ENCODE results near the gene ARHGAP31.
"Not testable (repeated sequence)": the region's sequence is repeated elsewhere in the genome, so short reads cannot be mapped to it uniquely, and the experiment has no call there.

The ARHGAP31 gene

DNA sequence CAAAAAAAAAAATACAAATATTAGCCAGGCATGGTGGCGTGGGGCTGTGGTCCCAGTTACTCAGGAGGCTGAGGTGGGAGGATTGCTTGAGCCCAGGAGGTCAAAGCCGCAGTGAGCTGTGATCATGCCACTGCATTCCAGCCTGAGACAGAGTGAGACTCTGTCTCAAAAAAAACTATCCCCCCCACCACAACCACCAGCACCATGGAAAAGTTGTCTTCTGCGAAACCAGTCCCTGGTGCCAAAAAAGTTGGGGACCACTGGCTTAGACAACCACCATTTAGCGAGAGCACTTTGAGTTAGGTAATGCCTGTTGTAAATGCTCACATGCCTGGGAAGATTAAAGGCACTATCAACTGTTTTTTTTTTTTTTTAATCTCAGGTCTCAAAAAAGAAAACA, 15.4 kb downstream of the ARHGAP31 start:
- peaks cover 0 to 7% of the 10 kb centered on the region in 2 donors for H3K36me3 ChIP-seq (ENCODE audit: control insufficient read depth in 1 of 2, insufficient read depth in 2 of 2, low read length in 2 of 2)
- H3K27me3 ChIP-seq (ENCODE audit: low read depth, low read length) = no peaks in the 10 kb centered on the region
- H3K4me1 ChIP-seq (ENCODE audit: control insufficient read depth in 1 of 2, insufficient read depth in 2 of 2, low read length in 2 of 2) = peaks cover 0 to 22% of the 10 kb centered on the region in 2 donors
- no peak overlapping the region for H3K4me3 ChIP-seq (ENCODE audit: low read depth in 1 of 2, low read length in 2 of 2)
- no peaks in the 10 kb centered on the region for H3K9me3 ChIP-seq (ENCODE audit: control insufficient read depth in 1 of 2, low read length in 2 of 2)
- H3K27ac ChIP-seq (ENCODE audit: low read length) = no peak overlapping the region

DNA sequence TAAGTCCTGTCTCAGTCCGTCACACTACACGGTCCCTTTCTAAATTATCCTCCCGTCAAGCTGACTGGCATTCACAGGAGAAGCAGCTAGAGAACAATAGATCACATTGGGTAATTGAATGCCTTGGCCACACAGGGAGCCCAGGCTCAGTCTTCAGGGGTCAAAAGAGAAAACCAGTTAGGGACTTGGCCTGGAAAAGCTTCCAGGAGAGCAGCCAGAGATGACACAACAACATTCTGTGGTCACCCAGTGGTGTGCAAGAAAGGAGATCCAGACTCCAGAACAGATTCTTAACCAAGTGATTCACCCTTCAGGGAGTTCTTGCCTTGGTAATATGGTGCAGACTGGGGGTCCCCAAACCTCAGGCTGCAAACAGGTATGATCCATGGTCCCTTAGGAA, 15.9 kb downstream of the ARHGAP31 start:
- Histone ChIP-seq H3K36me3 (ENCODE audit: control insufficient read depth in 1 of 2, insufficient read depth in 2 of 2, low read length in 2 of 2) (peaks cover 0 to 7% of the 10 kb centered on the region in 2 donors), H3K9me3 (ENCODE audit: control insufficient read depth in 1 of 2, low read length in 2 of 2) (no peaks in the 10 kb centered on the region), H3K27ac (ENCODE audit: low read length) (no peak overlapping the region), H3K27me3 (ENCODE audit: low read depth, low read length) (no peaks in the 10 kb centered on the region), H3K4me3 (ENCODE audit: low read depth in 1 of 2, low read length in 2 of 2) (no peak overlapping the region), H3K4me1 (ENCODE audit: control insufficient read depth in 1 of 2, insufficient read depth in 2 of 2, low read length in 2 of 2) (peaks cover 0 to 19% of the 10 kb centered on the region in 2 donors)

DNA sequence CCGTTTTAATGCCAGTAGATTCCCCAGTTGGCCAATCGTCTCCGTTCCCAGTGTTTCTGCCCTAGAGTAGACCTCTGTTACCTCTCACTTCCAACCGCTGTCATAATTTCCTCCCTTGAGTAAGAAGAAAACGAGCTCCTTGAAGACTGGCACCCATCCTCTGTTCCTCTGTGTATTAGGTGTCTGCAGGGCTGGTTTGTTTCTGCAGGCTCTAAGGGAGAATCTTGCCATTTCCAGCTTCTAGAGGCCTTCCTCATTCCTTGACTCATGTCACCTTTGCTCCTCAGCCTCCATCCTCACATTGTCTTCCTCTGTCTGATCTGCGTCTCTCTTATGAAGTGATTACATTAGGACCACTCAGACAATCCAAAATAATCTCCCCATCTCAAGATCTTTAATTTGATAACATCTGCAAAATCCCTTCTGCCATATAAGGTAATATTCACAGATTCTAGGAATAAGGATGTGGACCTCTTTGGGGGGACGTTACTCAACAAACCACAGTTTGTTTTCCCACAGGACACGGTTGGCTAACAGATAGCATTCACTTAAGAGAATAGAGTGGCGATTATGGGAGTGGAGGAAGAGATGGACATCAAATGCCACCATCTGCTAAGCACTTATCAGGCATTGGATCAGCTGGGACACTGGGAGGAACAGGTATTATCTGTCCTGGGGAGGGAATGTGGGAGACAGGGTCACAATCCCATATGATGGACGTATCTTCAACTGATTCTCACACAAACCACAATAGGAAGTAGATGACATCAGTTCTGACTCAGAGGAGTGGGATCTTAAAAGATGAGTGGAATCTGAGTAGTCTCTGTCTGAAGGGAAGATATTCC, 17.1 kb downstream of the ARHGAP31 start:
- H3K9me3 ChIP-seq (ENCODE audit: control insufficient read depth in 1 of 2, low read length in 2 of 2) = no peaks in the 10 kb centered on the region
- no peak overlapping the region for H3K27ac ChIP-seq (ENCODE audit: low read length)
- peaks cover 0 to 14% of the 10 kb centered on the region in 2 donors for H3K4me1 ChIP-seq (ENCODE audit: control insufficient read depth in 1 of 2, insufficient read depth in 2 of 2, low read length in 2 of 2)
- peaks cover 0 to 7% of the 10 kb centered on the region in 2 donors for H3K36me3 ChIP-seq (ENCODE audit: control insufficient read depth in 1 of 2, insufficient read depth in 2 of 2, low read length in 2 of 2)
- H3K27me3 ChIP-seq (ENCODE audit: low read depth, low read length) = no peaks in the 10 kb centered on the region
- H3K4me3 ChIP-seq (ENCODE audit: low read depth in 1 of 2, low read length in 2 of 2) = no peak overlapping the region

DNA sequence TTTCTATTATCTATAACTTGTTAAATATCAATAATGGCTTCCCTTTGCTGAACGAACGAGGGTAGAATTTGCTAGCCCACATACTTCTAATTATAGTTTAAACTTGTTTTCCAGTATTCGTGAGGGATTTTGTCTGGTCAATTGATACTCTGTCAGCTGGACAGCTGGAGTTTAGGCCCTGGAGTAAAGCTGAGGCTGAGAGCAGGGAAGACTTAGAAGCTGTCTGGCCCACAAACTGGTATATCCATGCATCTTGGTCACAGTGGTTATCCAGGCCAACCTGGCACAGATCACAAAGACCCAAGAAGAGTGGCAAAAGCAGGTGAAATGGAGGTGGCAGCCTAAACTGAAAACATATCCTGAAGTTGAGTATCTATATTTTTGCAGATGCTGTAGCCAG, 19.3 kb downstream of the ARHGAP31 start:
- H3K36me3 ChIP-seq (ENCODE audit: control insufficient read depth in 1 of 2, insufficient read depth in 2 of 2, low read length in 2 of 2) = peaks cover 0 to 7% of the 10 kb centered on the region in 2 donors
- no peaks in the 10 kb centered on the region for H3K27me3 ChIP-seq (ENCODE audit: low read depth, low read length)
- peaks cover 0 to 14% of the 10 kb centered on the region in 2 donors for H3K4me1 ChIP-seq (ENCODE audit: control insufficient read depth in 1 of 2, insufficient read depth in 2 of 2, low read length in 2 of 2)
- H3K4me3 ChIP-seq (ENCODE audit: low read depth in 1 of 2, low read length in 2 of 2) = no peak overlapping the region
- H3K27ac ChIP-seq (ENCODE audit: low read length) = no peak overlapping the region
- no peaks in the 10 kb centered on the region for H3K9me3 ChIP-seq (ENCODE audit: control insufficient read depth in 1 of 2, low read length in 2 of 2)

DNA sequence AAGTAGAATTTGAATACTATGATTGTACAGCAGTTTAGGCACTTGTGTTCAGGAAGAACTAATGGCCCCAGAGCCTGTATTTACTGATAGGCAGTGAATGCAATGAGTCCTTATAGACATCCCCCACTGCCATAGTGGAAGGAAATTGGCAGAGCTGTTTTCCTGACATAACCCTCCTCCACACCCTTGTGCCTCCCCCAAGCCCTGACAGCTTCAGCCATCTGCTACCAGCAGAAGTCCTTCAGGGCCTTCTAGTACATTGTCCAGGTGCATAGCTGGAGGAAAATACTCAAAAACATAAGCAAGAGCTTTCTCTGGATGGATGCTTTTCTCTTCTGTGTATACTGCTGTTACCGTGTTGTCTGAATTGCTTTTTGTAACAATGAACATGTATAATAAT, 20.6 kb downstream of the ARHGAP31 start:
- H3K27me3 ChIP-seq (ENCODE audit: low read depth, low read length) = no peaks in the 10 kb centered on the region
- peaks cover 0 to 7% of the 10 kb centered on the region in 2 donors for H3K36me3 ChIP-seq (ENCODE audit: control insufficient read depth in 1 of 2, insufficient read depth in 2 of 2, low read length in 2 of 2)
- H3K4me3 ChIP-seq (ENCODE audit: low read depth in 1 of 2, low read length in 2 of 2) = no peak overlapping the region
- peaks cover 0 to 14% of the 10 kb centered on the region in 2 donors for H3K4me1 ChIP-seq (ENCODE audit: control insufficient read depth in 1 of 2, insufficient read depth in 2 of 2, low read length in 2 of 2)
- no peak overlapping the region for H3K27ac ChIP-seq (ENCODE audit: low read length)
- no peaks in the 10 kb centered on the region for H3K9me3 ChIP-seq (ENCODE audit: control insufficient read depth in 1 of 2, low read length in 2 of 2)

DNA sequence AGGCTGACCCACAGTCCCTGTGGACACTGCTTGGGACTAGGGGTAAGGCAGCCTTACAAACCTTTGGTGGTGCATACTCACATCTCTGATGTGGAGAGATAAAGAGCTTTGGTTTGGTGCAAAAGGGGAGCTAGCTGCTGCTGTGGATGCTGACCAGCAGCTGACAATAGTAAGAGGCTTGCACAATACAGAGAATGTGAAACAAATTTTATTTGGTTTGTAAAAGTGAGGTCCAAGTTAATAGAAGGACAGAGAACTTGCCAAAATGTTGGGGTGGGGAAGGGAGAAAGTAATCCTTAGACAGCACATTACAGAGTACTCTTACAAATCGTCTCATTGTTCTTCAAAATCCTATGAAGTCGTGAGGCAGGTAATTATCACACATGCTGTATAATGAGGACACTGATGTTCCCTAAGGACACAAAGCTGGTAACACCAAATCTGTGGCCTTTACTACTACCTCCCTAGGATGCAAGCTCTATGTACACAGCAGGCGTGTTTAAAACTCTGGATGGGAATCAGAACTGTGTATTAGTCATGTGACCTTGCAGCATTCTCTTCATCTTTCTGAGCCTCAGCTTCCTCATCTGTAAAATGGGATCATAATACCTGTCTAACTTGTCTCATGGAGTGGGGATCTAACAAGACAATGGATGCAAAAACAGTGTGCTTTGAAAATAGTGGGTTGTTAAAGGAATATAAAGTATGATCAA, 21.6 kb downstream of the ARHGAP31 start:
- Histone ChIP-seq H3K9me3 (ENCODE audit: control insufficient read depth in 1 of 2, low read length in 2 of 2) (no peaks in the 10 kb centered on the region), H3K4me3 (ENCODE audit: low read depth in 1 of 2, low read length in 2 of 2) (no peak overlapping the region), H3K27ac (ENCODE audit: low read length) (no peak overlapping the region), H3K36me3 (ENCODE audit: control insufficient read depth in 1 of 2, insufficient read depth in 2 of 2, low read length in 2 of 2) (peaks cover 0 to 7% of the 10 kb centered on the region in 2 donors), H3K4me1 (ENCODE audit: control insufficient read depth in 1 of 2, insufficient read depth in 2 of 2, low read length in 2 of 2) (peaks cover 0 to 7% of the 10 kb centered on the region in 2 donors), H3K27me3 (ENCODE audit: low read depth, low read length) (no peaks in the 10 kb centered on the region)

DNA sequence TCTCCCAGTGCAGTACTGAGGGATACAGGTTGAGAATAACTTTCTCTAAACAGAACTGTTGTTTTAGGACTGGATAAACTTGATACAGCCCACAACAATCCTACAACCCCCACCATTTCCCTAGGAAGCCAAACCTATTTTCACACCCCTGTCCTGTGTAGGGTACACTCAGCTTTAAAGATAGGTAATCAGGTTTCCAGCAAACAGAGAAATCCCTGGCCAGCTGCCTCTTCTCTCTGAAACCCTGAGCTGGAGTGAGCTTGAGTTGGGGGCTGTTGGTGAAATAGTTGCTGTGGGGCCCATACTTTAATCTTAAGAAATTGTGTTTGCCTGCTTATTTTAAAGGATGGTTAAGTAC, 22.1 kb downstream of the ARHGAP31 start:
- no peaks in the 10 kb centered on the region for H3K9me3 ChIP-seq (ENCODE audit: control insufficient read depth in 1 of 2, low read length in 2 of 2)
- H3K27me3 ChIP-seq (ENCODE audit: low read depth, low read length) = no peaks in the 10 kb centered on the region
- no peak overlapping the region for H3K4me3 ChIP-seq (ENCODE audit: low read depth in 1 of 2, low read length in 2 of 2)
- peaks cover 0 to 7% of the 10 kb centered on the region in 2 donors for H3K36me3 ChIP-seq (ENCODE audit: control insufficient read depth in 1 of 2, insufficient read depth in 2 of 2, low read length in 2 of 2)
- no peak overlapping the region for H3K27ac ChIP-seq (ENCODE audit: low read length)
- peaks cover 0 to 2% of the 10 kb centered on the region in 2 donors for H3K4me1 ChIP-seq (ENCODE audit: control insufficient read depth in 1 of 2, insufficient read depth in 2 of 2, low read length in 2 of 2)

DNA sequence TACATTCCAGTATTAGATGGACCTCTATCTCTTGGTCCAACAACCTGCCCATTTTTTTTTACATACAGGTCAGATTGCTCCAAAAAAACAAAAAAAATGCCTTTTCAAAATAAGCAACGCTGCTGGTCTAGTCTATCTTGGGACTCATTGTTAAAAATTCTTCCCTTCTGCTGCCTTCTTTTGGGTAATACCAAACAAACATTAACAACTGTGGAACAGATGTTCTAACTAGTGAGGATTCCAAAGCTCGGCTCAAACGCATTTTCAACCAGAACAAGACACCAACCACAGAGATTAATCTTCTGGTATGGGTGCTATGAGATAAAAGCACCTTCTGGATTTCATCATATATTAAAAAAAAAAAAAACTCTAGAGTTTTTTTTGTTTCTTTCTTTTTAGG, 24.7 kb downstream of the ARHGAP31 start:
- Histone ChIP-seq H3K9me3 (ENCODE audit: control insufficient read depth in 1 of 2, low read length in 2 of 2) (no peaks in the 10 kb centered on the region), H3K4me3 (ENCODE audit: low read depth in 1 of 2, low read length in 2 of 2) (no peak overlapping the region), H3K27ac (ENCODE audit: low read length) (no peak overlapping the region), H3K4me1 (ENCODE audit: control insufficient read depth in 1 of 2, insufficient read depth in 2 of 2, low read length in 2 of 2) (peaks cover 8 to 10% of the 10 kb centered on the region in 2 donors), H3K36me3 (ENCODE audit: control insufficient read depth in 1 of 2, insufficient read depth in 2 of 2, low read length in 2 of 2) (no peaks in the 10 kb centered on the region), H3K27me3 (ENCODE audit: low read depth, low read length) (no peaks in the 10 kb centered on the region)

DNA sequence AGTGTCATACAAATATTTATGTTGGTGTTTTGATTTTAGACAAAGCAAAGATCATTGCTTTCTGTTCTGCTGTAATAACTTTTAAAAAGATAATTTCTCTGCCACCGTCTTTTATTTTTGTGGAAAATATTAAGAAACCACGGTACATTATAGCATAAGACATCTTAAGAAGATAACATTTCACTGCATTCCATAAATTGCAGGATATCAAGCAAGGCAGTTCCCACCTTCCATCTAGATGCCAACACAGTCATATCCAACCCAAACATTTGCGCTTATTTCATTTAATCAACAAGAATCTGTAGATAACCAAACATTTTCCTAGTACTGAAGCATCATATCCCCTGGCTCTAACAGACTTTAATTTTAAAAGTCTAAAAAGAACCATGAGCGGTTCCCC, 25.1 kb downstream of the ARHGAP31 start:
- no peak overlapping the region for H3K27ac ChIP-seq (ENCODE audit: low read length)
- no peaks in the 10 kb centered on the region for H3K36me3 ChIP-seq (ENCODE audit: control insufficient read depth in 1 of 2, insufficient read depth in 2 of 2, low read length in 2 of 2)
- no peaks in the 10 kb centered on the region for H3K27me3 ChIP-seq (ENCODE audit: low read depth, low read length)
- H3K9me3 ChIP-seq (ENCODE audit: control insufficient read depth in 1 of 2, low read length in 2 of 2) = no peaks in the 10 kb centered on the region
- no peak overlapping the region for H3K4me3 ChIP-seq (ENCODE audit: low read depth in 1 of 2, low read length in 2 of 2)
- peaks cover 8 to 10% of the 10 kb centered on the region in 2 donors for H3K4me1 ChIP-seq (ENCODE audit: control insufficient read depth in 1 of 2, insufficient read depth in 2 of 2, low read length in 2 of 2)

DNA sequence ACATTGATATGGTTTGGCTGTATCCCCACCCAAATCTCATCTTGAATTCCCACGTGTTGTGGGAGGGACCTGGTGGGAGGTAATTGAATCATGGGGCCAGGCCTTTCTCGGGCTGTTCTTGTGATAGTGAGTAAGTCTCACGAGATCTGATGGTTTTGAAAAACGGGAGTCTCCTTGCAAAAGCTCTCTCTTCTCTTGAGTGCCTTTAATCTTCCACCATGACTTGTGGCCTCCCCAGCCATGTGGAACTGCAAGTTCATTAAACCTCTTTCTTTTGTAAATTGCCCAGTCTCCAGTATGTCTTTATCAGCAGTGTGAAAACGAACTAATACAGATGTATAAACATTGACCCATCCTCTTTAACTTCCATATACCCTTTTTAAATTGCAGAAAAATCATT, 26.6 kb downstream of the ARHGAP31 start:
- not testable (repeated sequence) for H3K9me3 ChIP-seq (ENCODE audit: control insufficient read depth in 1 of 2, low read length in 2 of 2)

DNA sequence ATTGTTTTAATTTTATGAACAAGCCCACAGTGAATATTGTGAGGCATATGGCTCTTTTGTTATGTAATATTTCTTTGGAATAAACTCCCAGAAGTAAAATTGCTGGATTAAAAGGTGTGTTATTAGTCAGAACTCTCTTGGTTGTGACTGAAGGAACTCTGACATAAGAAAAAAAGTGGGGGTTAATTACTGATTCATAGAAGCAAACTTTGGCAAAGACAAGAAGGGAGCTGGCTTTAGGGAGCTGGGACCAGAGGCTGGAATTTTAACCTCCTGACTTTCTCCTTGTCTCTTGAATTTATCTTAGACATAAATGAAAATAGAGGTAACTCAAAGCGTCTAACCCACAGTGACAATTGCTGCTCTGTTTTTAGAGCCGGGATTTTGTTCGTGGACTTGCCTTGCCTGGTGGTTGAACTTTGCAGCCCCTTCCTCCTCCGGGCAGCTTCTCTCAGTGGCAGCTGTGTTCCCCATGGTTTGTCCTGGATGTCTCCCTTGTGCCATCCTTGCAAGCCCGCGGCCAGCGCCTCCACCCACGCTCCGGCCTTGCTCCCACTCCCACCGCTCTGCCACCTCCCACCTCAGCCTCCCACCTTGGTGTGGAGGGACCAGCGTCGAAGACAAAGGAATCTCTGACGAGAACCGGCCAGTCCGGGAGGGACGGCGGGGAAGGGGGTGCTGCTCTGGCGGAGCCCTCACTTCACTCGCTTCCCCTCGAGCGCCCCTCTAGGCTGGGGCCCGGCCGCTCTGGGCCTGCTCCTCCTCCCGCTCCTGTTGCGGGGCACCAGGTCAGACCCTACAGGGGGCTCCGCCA, 28.0 kb downstream of the ARHGAP31 start:
- Histone ChIP-seq H3K4me3 (ENCODE audit: low read depth in 1 of 2, low read length in 2 of 2) (peak overlapping the region; percentile 64 to 74), H3K9me3 (ENCODE audit: control insufficient read depth in 1 of 2, low read length in 2 of 2) (no peaks in the 10 kb centered on the region), H3K4me1 (ENCODE audit: control insufficient read depth in 1 of 2, insufficient read depth in 2 of 2, low read length in 2 of 2) (peaks cover 8 to 10% of the 10 kb centered on the region in 2 donors), H3K27ac (ENCODE audit: low read length) (peak overlapping the region; percentile 91), H3K27me3 (ENCODE audit: low read depth, low read length) (no peaks in the 10 kb centered on the region), H3K36me3 (ENCODE audit: control insufficient read depth in 1 of 2, insufficient read depth in 2 of 2, low read length in 2 of 2) (no peaks in the 10 kb centered on the region)

More for the DNA sequence above, 26.6 kb downstream of the ARHGAP31 start:
- H3K4me3 ChIP-seq (ENCODE audit: low read depth in 1 of 2, low read length in 2 of 2); H3K27ac ChIP-seq (ENCODE audit: low read length); H3K4me1 ChIP-seq (ENCODE audit: control insufficient read depth in 1 of 2, insufficient read depth in 2 of 2, low read length in 2 of 2); H3K36me3 ChIP-seq (ENCODE audit: control insufficient read depth in 1 of 2, insufficient read depth in 2 of 2, low read length in 2 of 2); H3K27me3 ChIP-seq (ENCODE audit: low read depth, low read length): not testable (repeated sequence)

All from muscle layer of duodenum (tissue), 2 donors.